Measurements from ENCODE around the gene GAREM1. TPM values are rescaled to one million over a fixed set of nuclear protein-coding genes. Genes with fewer than 3 reads are reported as not detected.

GAREM1 gene
- total and polyA plus RNA-seq, 4 donors = 1.5 to 7.5 (median 2.0) TPM

DNA sequence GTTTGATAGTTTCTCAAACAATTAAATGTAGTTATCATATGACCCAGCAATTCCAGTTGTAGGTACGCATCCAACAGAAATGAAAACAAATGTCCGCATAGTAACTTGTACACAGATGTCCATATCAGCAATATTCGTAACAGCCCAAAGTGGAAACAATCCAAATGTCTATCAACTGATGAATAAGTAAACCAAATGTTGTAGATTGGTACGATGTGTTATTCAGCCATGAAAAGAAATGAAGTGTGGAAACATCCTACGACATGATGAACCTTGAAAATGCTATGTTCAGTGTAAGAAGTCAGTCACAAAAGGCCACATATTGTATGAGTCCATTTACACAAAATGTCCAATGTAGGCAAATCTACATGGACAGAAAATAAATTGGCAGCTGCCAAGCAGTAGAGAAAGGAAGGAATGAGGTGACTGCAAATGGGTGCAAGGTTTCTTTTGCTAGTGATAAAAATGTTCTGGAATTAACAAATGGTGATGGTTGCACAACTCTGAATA is 26.9 kb downstream of the GAREM1 start:
- Histone ChIP-seq H3K4me3 (ENCODE audit: low read depth in 1 of 3, low read length in 3 of 3) (no peak overlapping the region), H3K36me3 (ENCODE audit: control insufficient read depth in 4 of 4, insufficient read depth in 3 of 4, low read depth in 1 of 4, low read length in 3 of 4) (no peaks in the 10 kb centered on the region), H3K4me1 (ENCODE audit: control insufficient read depth in 4 of 4, insufficient read depth in 4 of 4, low read length in 3 of 4) (peaks cover 2 to 6% (median 5%) of the 10 kb centered on the region in 4 donors), H3K27ac (ENCODE audit: low read depth in 1 of 2, low read length in 2 of 2) (no peak overlapping the region), H3K27me3 (ENCODE audit: control insufficient read depth in 4 of 4, insufficient read depth in 4 of 4, low read length in 3 of 4) (no peaks in the 10 kb centered on the region), H3K9me3 (ENCODE audit: control insufficient read depth in 4 of 4, low read length in 3 of 4) (no peaks in the 10 kb centered on the region), H3K9ac (ENCODE audit: low read depth in 1 of 2, low read length in 2 of 2) (no peak overlapping the region)
- WGBS = 93% methylated on average over 5 of the region's 5 CpGs
- DNase-seq (ENCODE audit: low spot score) = no peak
- no peak for TF ChIP-seq YY1 (IDR thresholded peaks at IDR 0.05)
- no peak for TF ChIP-seq HNF4A (conservative IDR thresholded peaks at IDR 0.05)
- TF ChIP-seq, protein P1, sequence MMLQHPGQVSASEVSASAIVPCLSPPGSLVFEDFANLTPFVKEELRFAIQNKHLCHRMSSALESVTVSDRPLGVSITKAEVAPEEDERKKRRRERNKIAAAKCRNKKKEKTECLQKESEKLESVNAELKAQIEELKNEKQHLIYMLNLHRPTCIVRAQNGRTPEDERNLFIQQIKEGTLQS (IDR thresholded peaks at IDR 0.05) = no peak
- no peak for TF ChIP-seq GABPA (IDR thresholded peaks at IDR 0.05 in 1 of 2, conservative IDR thresholded peaks at IDR 0.05 in 1 of 2)

DNA sequence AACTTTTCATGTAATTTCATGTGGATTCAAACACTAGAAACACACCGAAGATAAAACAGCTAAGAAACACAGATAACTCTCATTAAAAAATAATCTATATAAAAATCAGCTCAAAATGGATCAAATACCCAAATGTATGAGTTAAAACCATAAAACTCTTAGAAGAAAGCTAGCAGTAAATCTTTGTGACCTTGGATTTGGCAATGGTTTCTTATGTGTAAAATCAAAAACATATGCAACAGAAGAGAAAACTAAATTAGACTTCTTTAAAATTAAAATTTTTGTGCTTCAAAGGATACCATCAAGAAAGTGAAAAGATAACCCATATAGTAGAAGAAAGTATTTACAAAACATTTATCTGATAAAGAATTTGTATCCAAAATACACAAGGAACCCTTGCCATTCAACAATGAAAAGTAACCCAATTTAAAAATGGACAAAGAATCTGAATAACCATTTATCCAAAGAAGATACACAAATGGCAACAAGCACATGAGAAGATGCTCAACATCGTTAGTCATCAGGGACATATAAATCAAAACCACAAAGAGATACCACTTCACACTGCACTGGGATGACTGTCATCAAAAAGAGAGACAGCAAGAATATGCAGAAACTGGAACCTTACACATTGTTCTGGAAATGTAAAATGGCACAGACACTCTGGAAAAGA is 27.5 kb downstream of the GAREM1 start:
- WGBS = 91% methylated on average over 2 of the region's 2 CpGs

More for the DNA sequence above, 27.5 kb downstream of the GAREM1 start:
- Histone ChIP-seq H3K36me3 (ENCODE audit: control insufficient read depth in 4 of 4, insufficient read depth in 3 of 4, low read depth in 1 of 4, low read length in 3 of 4) (no peaks in the 10 kb centered on the region), H3K9me3 (ENCODE audit: control insufficient read depth in 4 of 4, low read length in 3 of 4) (no peaks in the 10 kb centered on the region), H3K9ac (ENCODE audit: low read depth in 1 of 2, low read length in 2 of 2) (no peak overlapping the region), H3K4me3 (ENCODE audit: low read depth in 1 of 3, low read length in 3 of 3) (no peak overlapping the region), H3K27ac (ENCODE audit: low read depth in 1 of 2, low read length in 2 of 2) (no peak overlapping the region), H3K27me3 (ENCODE audit: control insufficient read depth in 4 of 4, insufficient read depth in 4 of 4, low read length in 3 of 4) (no peaks in the 10 kb centered on the region), H3K4me1 (ENCODE audit: control insufficient read depth in 4 of 4, insufficient read depth in 4 of 4, low read length in 3 of 4) (peaks cover 3 to 8% (median 6%) of the 10 kb centered on the region in 4 donors)
- no peak for DNase-seq (ENCODE audit: low spot score)
- TF ChIP-seq FOXA1 (IDR thresholded peaks at IDR 0.05) (no peak), EGR1 (IDR thresholded peaks at IDR 0.05; ENCODE audit: low read depth in 2 of 2) (no peak), FOXA2 (IDR thresholded peaks at IDR 0.05) (no peak), HNF4G (IDR thresholded peaks at IDR 0.05) (no peak), RAD21 (IDR thresholded peaks at IDR 0.05) (no peak), SP1 (IDR thresholded peaks at IDR 0.05) (no peak), YY1 (IDR thresholded peaks at IDR 0.05) (no peak), TAF1 (conservative IDR thresholded peaks at IDR 0.05) (no peak), GABPA (IDR thresholded peaks at IDR 0.05 in 1 of 2, conservative IDR thresholded peaks at IDR 0.05 in 1 of 2) (no peak)
- TF ChIP-seq, protein P2, sequence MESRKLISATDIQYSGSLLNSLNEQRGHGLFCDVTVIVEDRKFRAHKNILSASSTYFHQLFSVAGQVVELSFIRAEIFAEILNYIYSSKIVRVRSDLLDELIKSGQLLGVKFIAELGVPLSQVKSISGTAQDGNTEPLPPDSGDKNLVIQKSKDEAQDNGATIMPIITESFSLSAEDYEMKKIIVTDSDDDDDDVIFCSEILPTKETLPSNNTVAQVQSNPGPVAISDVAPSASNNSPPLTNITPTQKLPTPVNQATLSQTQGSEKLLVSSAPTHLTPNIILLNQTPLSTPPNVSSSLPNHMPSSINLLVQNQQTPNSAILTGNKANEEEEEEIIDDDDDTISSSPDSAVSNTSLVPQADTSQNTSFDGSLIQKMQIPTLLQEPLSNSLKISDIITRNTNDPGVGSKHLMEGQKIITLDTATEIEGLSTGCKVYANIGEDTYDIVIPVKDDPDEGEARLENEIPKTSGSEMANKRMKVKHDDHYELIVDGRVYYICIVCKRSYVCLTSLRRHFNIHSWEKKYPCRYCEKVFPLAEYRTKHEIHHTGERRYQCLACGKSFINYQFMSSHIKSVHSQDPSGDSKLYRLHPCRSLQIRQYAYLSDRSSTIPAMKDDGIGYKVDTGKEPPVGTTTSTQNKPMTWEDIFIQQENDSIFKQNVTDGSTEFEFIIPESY (IDR thresholded peaks at IDR 0.05) = no peak
- TF ChIP-seq, protein P3, sequence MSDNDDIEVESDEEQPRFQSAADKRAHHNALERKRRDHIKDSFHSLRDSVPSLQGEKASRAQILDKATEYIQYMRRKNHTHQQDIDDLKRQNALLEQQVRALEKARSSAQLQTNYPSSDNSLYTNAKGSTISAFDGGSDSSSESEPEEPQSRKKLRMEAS (IDR thresholded peaks at IDR 0.05) = no peak
- TF ChIP-seq, protein P4, sequence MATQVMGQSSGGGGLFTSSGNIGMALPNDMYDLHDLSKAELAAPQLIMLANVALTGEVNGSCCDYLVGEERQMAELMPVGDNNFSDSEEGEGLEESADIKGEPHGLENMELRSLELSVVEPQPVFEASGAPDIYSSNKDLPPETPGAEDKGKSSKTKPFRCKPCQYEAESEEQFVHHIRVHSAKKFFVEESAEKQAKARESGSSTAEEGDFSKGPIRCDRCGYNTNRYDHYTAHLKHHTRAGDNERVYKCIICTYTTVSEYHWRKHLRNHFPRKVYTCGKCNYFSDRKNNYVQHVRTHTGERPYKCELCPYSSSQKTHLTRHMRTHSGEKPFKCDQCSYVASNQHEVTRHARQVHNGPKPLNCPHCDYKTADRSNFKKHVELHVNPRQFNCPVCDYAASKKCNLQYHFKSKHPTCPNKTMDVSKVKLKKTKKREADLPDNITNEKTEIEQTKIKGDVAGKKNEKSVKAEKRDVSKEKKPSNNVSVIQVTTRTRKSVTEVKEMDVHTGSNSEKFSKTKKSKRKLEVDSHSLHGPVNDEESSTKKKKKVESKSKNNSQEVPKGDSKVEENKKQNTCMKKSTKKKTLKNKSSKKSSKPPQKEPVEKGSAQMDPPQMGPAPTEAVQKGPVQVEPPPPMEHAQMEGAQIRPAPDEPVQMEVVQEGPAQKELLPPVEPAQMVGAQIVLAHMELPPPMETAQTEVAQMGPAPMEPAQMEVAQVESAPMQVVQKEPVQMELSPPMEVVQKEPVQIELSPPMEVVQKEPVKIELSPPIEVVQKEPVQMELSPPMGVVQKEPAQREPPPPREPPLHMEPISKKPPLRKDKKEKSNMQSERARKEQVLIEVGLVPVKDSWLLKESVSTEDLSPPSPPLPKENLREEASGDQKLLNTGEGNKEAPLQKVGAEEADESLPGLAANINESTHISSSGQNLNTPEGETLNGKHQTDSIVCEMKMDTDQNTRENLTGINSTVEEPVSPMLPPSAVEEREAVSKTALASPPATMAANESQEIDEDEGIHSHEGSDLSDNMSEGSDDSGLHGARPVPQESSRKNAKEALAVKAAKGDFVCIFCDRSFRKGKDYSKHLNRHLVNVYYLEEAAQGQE (IDR thresholded peaks at IDR 0.05) = no peak
- TF ChIP-seq, protein P5, sequence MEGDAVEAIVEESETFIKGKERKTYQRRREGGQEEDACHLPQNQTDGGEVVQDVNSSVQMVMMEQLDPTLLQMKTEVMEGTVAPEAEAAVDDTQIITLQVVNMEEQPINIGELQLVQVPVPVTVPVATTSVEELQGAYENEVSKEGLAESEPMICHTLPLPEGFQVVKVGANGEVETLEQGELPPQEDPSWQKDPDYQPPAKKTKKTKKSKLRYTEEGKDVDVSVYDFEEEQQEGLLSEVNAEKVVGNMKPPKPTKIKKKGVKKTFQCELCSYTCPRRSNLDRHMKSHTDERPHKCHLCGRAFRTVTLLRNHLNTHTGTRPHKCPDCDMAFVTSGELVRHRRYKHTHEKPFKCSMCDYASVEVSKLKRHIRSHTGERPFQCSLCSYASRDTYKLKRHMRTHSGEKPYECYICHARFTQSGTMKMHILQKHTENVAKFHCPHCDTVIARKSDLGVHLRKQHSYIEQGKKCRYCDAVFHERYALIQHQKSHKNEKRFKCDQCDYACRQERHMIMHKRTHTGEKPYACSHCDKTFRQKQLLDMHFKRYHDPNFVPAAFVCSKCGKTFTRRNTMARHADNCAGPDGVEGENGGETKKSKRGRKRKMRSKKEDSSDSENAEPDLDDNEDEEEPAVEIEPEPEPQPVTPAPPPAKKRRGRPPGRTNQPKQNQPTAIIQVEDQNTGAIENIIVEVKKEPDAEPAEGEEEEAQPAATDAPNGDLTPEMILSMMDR (IDR thresholded peaks at IDR 0.05; ENCODE audit: low read depth, low read length, missing input control) = no peak
- TF ChIP-seq, protein P1 (IDR thresholded peaks at IDR 0.05) = no peak
